ENCODE data around the gene PLB1.

The PLB1 gene

GRCh38 chr2:28495551-28496250 is at the start of gene PLB1:
Gene PLB1, plus strand, starts transcription at chr2:28496060. Its CDS starts 55 bp downstream, at chr2:28496115.
- Mint-ChIP-seq H3K27ac (no peak within 1 kb of the TSS), H3K9me3 (no peaks in the 10 kb centered on the region), H3K4me1 (ENCODE audit: low read depth) (no peaks in the 10 kb centered on the region), H3K27me3 (no peaks in the 10 kb centered on the region), H3K4me3 (no peak within 1 kb of the TSS), H3K36me3 (ENCODE audit: low read depth) (no peaks in the 10 kb centered on the region)

GRCh38 chr2:28446531-28446930 is 49.3 kb upstream of the PLB1 start:
- Mint-ChIP-seq H3K36me3 (ENCODE audit: low read depth) (no peaks in the 10 kb centered on the region), H3K4me3 (no peak overlapping the region), H3K4me1 (ENCODE audit: low read depth) (peaks cover 83% of the 10 kb centered on the region), H3K9me3 (peaks cover 3% of the 10 kb centered on the region), H3K27ac (no peak overlapping the region), H3K27me3 (peaks cover 4% of the 10 kb centered on the region)

GRCh38 chr2:28447086-28447485 is 48.8 kb upstream of the PLB1 start:
- Mint-ChIP-seq H3K4me1 (ENCODE audit: low read depth) (peaks cover 77% of the 10 kb centered on the region), H3K36me3 (ENCODE audit: low read depth) (no peaks in the 10 kb centered on the region), H3K4me3 (no peak overlapping the region), H3K27ac (no peak overlapping the region), H3K27me3 (no peaks in the 10 kb centered on the region), H3K9me3 (peaks cover 3% of the 10 kb centered on the region)

GRCh38 chr2:28447943-28448792 is 47.7 kb upstream of the PLB1 start:
- Mint-ChIP-seq H3K4me3 (peak overlapping the region; percentile 9), H3K36me3 (ENCODE audit: low read depth) (no peaks in the 10 kb centered on the region), H3K27ac (peak overlapping the region; percentile 92), H3K9me3 (peaks cover 3% of the 10 kb centered on the region), H3K27me3 (no peaks in the 10 kb centered on the region), H3K4me1 (ENCODE audit: low read depth) (peaks cover 71% of the 10 kb centered on the region)

GRCh38 chr2:28448793-28449100 is 47.1 kb upstream of the PLB1 start:
- Mint-ChIP-seq H3K36me3 (ENCODE audit: low read depth) (no peaks in the 10 kb centered on the region), H3K9me3 (no peaks in the 10 kb centered on the region), H3K4me1 (ENCODE audit: low read depth) (peaks cover 71% of the 10 kb centered on the region), H3K27me3 (no peaks in the 10 kb centered on the region), H3K4me3 (no peak overlapping the region), H3K27ac (peak overlapping the region; percentile 92)

- Mint-ChIP-seq H3K27me3 (no peaks in the 10 kb centered on the region), H3K4me3 (peak overlapping the region; percentile 62), H3K36me3 (ENCODE audit: low read depth) (no peaks in the 10 kb centered on the region), H3K27ac (peak overlapping the region; percentile 92), H3K9me3 (no peaks in the 10 kb centered on the region), H3K4me1 (ENCODE audit: low read depth) (peaks cover 71% of the 10 kb centered on the region)
Measured at GRCh38 chr2:28449126-28449487, 46.8 kb upstream of the PLB1 start.

GRCh38 chr2:28449488-28450395 is 46.1 kb upstream of the PLB1 start:
- H3K36me3 Mint-ChIP-seq (ENCODE audit: low read depth), result no peaks in the 10 kb centered on the region
- peaks cover 65% of the 10 kb centered on the region for H3K4me1 Mint-ChIP-seq (ENCODE audit: low read depth)
- peak overlapping the region; percentile 62 for H3K4me3 Mint-ChIP-seq
- no peaks in the 10 kb centered on the region for H3K9me3 Mint-ChIP-seq
- H3K27ac Mint-ChIP-seq, result peak overlapping the region; percentile 92
- H3K27me3 Mint-ChIP-seq, result no peaks in the 10 kb centered on the region

GRCh38 chr2:28450901-28451565 is 44.8 kb upstream of the PLB1 start:
- Mint-ChIP-seq H3K27ac (peak overlapping the region; percentile 92), H3K4me3 (no peak overlapping the region), H3K4me1 (ENCODE audit: low read depth) (peaks cover 52% of the 10 kb centered on the region), H3K36me3 (ENCODE audit: low read depth) (no peaks in the 10 kb centered on the region), H3K9me3 (no peaks in the 10 kb centered on the region), H3K27me3 (no peaks in the 10 kb centered on the region)

GRCh38 chr2:28451793-28452533 is 43.9 kb upstream of the PLB1 start:
- H3K27me3 Mint-ChIP-seq, result no peaks in the 10 kb centered on the region
- H3K27ac Mint-ChIP-seq, result no peak overlapping the region
- peaks cover 43% of the 10 kb centered on the region for H3K4me1 Mint-ChIP-seq (ENCODE audit: low read depth)
- H3K36me3 Mint-ChIP-seq (ENCODE audit: low read depth), result no peaks in the 10 kb centered on the region
- H3K9me3 Mint-ChIP-seq, result no peaks in the 10 kb centered on the region
- H3K4me3 Mint-ChIP-seq, result no peak overlapping the region

GRCh38 chr2:28452534-28453081 is 43.3 kb upstream of the PLB1 start:
- Mint-ChIP-seq H3K9me3 (no peaks in the 10 kb centered on the region), H3K4me3 (no peak overlapping the region), H3K36me3 (ENCODE audit: low read depth) (no peaks in the 10 kb centered on the region), H3K27me3 (peaks cover under 1% of the 10 kb centered on the region), H3K27ac (no peak overlapping the region), H3K4me1 (ENCODE audit: low read depth) (peaks cover 37% of the 10 kb centered on the region)

GRCh38 chr2:28453396-28453795 is 42.5 kb upstream of the PLB1 start:
- peaks cover 6% of the 10 kb centered on the region for H3K27me3 Mint-ChIP-seq
- no peaks in the 10 kb centered on the region for H3K36me3 Mint-ChIP-seq (ENCODE audit: low read depth)
- H3K27ac Mint-ChIP-seq, result no peak overlapping the region
- H3K4me1 Mint-ChIP-seq (ENCODE audit: low read depth), result peaks cover 29% of the 10 kb centered on the region
- no peaks in the 10 kb centered on the region for H3K9me3 Mint-ChIP-seq
- H3K4me3 Mint-ChIP-seq, result no peak overlapping the region

GRCh38 chr2:28454016-28454930 is 41.6 kb upstream of the PLB1 start:
- Mint-ChIP-seq H3K4me3 (no peak overlapping the region), H3K36me3 (ENCODE audit: low read depth) (no peaks in the 10 kb centered on the region), H3K27me3 (peaks cover 6% of the 10 kb centered on the region), H3K4me1 (ENCODE audit: low read depth) (peaks cover 20% of the 10 kb centered on the region), H3K9me3 (no peaks in the 10 kb centered on the region), H3K27ac (no peak overlapping the region)

- Mint-ChIP-seq H3K27me3 (peaks cover 12% of the 10 kb centered on the region), H3K36me3 (ENCODE audit: low read depth) (peaks cover 4% of the 10 kb centered on the region), H3K27ac (no peak overlapping the region), H3K9me3 (peaks cover 1% of the 10 kb centered on the region), H3K4me3 (no peak overlapping the region), H3K4me1 (ENCODE audit: low read depth) (no peaks in the 10 kb centered on the region)
Measured at GRCh38 chr2:28457237-28457636, 38.6 kb upstream of the PLB1 start.
